ENCODE results near the gene CILP.
A peak's percentile ranks its signal among the peaks of the same experiment; 100 is the strongest.

DNA sequence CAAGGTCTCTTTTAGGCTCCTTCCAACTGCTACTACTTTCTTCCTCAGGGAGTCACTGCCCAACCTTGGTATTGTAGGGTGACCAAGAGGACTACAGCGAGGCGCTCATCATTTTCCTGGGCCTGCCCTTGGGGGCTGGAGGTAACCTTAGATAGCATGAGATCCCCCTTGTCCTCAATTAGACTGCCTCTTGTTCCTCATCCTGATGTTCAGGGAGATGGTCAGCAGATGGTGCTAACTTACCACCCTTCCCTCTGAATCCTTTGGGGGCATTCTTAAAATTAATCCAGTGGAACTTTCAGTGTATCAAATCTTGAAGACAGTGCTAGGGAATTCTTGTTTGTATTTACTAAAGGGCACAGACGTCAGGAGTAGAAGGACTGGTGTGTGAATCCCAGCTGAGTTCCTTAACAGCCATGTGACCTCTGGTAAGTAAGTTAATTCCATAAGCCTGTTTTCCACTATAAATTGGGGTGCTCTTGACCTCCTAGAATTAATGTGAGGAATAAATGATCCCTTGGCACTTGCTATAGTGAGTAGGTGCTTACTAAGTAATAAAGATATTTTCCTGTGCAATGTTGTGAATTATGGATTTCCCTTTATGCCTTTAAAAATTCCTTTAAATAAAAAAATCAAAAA is 22.1 kb downstream of the CILP start:
- TF ChIP-seq, protein P1, sequence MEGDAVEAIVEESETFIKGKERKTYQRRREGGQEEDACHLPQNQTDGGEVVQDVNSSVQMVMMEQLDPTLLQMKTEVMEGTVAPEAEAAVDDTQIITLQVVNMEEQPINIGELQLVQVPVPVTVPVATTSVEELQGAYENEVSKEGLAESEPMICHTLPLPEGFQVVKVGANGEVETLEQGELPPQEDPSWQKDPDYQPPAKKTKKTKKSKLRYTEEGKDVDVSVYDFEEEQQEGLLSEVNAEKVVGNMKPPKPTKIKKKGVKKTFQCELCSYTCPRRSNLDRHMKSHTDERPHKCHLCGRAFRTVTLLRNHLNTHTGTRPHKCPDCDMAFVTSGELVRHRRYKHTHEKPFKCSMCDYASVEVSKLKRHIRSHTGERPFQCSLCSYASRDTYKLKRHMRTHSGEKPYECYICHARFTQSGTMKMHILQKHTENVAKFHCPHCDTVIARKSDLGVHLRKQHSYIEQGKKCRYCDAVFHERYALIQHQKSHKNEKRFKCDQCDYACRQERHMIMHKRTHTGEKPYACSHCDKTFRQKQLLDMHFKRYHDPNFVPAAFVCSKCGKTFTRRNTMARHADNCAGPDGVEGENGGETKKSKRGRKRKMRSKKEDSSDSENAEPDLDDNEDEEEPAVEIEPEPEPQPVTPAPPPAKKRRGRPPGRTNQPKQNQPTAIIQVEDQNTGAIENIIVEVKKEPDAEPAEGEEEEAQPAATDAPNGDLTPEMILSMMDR (IDR thresholded peaks at IDR 0.05; ENCODE audit: insufficient read depth, low read length, poor library complexity, severe bottlenecking), result peak; percentile 40
- TF ChIP-seq EZH2phosphoT487 (conservative IDR thresholded peaks at IDR 0.05; ENCODE audit: low read length), result no peak

All from SU-DHL-6 (cell line).